HUDEP-2 (cell line): ENCODE data around the gene TSSK6.

Experiments
- DNase-seq, 76 experiments: peaks; one replicate each; lab custom pipeline; 2025; ENCODE audit not compliant: unreplicated experiment in 76 of 76; lab: John Stamatoyannopoulos, UW

Gene TSSK6

GRCh38 chr19:19545707-19546106 is 30.4 kb upstream of the TSSK6 start:
- no peak for DNase-seq

GRCh38 chr19:19544954-19545591 is 29.7 kb upstream of the TSSK6 start:
- no peak for DNase-seq

DNA sequence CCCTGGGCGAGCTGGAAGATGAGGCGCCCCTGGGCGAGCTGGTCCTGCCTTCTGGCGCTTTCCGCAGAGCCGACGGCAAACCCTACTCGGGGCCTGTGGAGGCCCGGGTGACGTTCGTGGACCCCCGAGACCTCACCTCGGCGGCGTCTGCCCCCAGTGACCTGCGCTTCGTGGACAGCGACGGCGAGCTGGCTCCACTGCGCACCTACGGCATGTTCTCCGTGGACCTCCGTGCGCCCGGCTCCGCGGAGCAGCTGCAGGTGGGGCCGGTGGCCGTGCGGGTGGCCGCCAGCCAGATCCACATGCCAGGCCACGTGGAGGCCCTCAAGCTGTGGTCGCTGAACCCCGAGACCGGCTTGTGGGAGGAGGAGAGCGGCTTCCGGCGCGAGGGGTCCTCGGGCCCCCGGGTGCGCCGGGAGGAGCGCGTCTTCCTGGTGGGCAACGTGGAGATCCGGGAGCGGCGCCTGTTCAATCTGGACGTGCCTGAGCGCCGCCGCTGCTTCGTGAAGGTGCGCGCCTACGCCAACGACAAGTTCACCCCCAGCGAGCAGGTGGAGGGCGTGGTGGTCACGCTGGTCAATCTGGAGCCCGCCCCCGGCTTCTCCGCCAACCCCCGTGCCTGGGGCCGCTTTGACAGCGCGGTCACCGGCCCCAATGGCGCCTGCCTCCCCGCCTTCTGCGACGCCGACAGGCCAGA is 29.1 kb upstream of the TSSK6 start:
- no peak for DNase-seq

DNA sequence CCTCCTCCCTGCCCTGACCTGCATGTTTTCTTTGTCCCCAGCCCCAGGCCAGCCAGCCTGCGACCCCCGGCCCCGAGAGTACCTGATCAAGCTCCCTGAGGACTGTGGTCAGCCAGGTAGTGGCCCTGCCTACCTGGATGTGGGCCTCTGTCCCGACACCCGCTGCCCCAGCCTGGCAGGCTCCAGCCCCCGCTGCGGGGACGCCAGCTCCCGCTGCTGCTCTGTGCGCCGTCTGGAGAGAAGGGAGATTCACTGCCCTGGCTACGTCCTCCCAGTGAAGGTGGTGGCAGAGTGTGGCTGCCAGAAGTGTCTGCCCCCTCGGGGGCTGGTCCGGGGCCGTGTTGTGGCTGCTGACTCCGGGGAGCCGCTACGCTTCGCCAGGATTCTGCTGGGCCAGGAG is 28.3 kb upstream of the TSSK6 start:
- DNase-seq: no peak

DNA sequence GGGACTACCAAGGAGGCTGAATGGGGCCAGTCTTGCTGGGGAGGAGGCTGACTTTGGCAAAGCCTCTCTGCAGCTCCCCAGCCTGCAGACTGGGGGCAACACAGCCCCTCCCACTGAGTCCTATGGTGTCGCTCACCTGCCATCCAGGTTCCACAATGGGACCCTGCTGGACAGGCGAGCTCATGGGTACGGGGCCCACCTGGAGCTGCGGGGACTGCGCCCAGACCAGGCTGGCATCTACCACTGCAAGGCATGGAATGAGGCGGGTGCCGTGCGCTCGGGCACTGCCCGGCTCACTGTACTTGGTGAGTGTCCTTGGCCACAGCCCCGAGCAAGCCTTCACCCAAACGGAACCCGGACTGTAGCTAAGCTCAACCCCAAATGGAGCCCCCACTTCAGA is 27.8 kb upstream of the TSSK6 start:
- DNase-seq: no peak

DNA sequence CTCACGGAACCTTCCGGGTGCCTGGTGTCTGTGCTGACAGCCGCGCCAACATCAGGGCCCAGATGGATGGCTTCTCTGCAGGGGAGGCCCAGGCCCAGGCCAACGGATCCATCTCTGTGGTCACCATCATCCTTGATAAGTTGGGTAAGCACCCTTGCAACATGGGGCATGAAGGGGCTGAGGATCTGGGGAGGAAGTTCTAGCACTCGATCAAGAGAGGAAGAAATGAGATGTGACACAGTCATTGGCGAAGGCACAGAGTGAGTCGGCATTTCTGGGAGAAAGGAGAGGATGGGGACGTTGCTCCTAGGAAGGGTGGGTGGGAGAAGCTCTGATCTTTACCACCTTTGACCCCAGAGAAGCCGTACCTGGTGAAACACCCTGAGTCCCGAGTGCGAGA is 27.2 kb upstream of the TSSK6 start:
- no peak for DNase-seq

DNA sequence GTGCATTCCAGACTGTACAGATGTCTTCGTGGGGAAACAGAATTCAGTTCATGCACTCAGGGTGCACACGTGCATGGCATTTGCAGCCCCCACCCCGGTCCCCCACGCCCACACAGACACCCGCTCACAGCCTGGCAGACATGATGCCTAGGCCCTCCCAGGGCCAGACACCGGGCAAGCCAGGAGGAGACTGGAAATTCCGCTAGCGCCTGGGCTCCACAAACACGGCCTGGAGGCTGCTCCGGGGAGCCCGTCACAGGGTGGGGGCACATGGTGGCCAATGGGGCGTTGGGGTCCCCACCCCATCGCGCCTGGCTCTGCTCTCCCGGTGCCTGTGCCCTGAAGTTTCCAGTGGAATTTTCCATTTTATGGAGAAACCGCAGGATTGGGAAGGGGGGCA is 26.3 kb upstream of the TSSK6 start:
- no peak for DNase-seq

DNA sequence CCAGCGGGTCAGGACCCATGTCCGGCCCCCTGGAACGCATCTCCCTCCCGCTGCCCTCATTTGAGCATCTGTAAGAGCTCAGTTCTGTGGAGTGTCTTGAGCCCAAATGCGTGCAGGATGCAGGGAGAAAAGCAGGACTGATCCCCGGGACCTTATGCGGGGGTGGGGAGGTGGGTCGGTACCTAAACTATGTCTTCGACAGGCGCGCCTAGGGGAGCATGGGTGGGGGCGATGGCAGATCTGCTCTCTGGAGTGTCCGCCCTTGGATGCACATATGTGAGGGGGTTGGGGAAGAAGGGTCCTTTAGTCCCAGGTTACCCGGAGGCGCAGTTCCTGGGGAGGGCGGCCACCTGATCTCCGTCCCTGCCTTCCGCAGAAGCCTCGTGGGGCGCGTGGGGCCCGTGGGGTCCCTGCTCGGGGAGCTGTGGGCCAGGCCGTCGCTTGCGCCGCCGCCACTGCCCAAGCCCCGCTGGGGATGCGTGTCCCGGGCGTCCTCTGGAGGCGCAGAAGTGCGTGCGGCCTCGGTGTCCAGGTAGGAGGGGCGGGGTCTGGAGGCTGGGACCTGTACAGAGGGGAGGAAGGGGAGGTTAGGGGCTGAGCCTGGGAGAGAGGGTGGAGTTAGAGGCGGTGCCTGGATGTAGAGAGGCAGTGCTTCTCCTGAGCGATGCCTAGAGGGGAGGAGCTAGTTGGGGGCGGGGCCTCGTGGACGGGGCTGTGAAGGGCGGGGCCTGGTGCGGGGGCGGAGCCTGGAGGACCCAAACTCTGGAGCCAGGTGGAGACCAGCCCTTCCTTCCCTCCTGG is 25.6 kb upstream of the TSSK6 start:
- DNase-seq: peak in 74 of 76 experiments; percentile 41 to 97 (median 85)

DNA sequence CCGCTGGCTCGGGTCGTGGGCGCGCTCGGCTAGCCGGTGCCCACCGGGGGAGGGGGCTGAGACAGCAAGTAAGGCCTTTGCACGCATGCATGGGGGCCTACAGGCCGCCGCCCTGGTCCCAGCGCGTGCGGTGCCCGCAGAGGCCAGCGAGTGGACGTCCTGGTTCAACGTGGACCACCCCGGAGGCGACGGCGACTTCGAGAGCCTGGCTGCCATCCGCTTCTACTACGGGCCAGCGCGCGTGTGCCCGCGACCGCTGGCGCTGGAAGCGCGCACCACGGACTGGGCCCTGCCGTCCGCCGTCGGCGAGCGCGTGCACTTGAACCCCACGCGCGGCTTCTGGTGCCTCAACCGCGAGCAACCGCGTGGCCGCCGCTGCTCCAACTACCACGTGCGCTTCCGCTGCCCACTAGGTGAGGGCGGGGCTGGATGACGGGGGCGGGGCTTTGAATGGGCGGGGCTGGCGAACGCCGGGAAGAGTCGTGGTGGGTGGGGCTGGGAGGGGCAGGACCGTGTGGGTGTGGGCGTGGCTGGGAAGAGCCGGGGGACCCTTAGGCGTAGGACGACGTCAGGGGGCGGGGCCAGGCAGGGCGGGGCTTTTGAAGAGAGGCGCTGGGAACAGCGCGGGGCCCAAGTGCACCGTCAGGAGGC is 24.8 kb upstream of the TSSK6 start:
- DNase-seq: peak in 75 of 76 experiments; percentile 43 to 100 (median 96)

DNA sequence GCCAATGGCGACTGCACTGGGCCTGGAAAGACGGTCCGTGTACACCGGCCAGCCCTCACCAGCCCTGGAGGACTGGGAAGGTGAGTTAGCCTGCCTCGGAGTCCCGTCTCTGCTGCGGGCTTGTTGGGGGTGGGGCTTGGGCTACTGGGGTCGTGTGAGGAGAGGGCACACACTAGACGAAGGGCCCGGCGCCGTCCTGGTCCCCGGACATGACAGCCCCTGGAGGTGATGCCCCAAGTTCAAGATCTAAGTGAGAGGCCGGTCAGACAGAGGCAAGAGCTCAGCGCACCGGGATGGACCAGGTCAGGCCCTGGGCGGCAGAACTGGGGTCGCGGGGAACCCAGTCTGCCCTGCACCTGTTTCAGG is 24.3 kb upstream of the TSSK6 start:
- peak in 2 of 76 experiments; percentile 26 to 59 for DNase-seq

DNA sequence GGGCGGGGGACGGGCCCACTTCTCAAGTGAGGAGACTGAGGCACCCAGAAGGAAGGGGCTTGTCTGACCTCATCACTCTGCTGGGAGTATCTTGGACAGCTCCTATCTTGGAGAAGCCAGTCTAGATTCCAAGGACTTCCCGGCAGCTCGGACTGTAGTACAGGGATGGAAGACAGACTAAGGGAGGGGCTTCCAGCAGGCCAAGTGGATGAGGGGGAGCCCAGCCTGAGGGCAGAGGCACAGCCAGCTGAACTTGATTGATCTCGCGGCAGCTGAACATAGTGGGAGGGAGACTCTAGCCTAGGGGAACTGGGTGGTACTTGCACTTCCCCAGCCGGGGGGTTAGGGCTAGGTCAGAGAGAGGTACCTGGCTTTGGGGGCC is 23.4 kb upstream of the TSSK6 start:
- DNase-seq: peak in 3 of 76 experiments; percentile 15 to 22 (median 18)

DNA sequence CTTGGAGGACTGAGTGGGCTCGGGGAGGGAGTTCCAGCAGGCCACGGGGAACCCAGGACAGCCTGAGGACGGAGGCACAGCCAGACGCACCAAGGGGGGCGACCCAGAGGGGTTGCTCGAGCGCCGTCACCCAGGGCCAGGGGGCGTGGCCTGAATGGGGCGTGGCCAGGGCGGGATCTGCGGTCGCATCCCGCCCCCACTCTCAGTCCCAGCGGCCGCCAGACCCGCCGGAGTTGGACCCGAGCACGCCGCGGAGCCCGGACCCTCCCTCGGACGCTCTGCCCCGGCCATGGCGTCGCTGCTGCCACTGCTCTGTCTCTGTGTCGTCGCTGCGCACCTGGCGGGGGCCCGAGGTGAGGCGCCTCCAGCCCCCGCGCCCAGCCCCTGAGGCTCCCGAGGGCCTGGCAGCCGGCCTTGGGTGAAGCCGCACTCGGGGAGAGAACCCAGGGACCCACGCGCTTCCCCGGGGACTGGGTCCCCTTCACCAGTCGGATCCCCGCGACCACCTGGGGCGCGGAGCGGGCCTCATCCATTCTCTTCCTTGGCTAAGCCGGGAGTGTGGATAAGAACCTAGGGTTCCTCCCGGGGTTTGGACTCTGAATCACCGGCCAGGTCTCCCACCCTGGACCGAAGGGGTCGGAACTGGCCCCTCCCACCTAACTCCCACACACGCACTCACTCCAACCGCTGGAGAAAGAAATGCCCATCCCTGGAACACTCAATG is 22.9 kb upstream of the TSSK6 start, which contains the start of gene CILP2:
Gene CILP2, plus strand, starts transcription at position 205 of the 724 bp plus-strand sequence. Its CDS starts 85 bp downstream, at position 290.
- peak in 34 of 76 experiments; percentile 11 to 65 (median 29) for DNase-seq

DNA sequence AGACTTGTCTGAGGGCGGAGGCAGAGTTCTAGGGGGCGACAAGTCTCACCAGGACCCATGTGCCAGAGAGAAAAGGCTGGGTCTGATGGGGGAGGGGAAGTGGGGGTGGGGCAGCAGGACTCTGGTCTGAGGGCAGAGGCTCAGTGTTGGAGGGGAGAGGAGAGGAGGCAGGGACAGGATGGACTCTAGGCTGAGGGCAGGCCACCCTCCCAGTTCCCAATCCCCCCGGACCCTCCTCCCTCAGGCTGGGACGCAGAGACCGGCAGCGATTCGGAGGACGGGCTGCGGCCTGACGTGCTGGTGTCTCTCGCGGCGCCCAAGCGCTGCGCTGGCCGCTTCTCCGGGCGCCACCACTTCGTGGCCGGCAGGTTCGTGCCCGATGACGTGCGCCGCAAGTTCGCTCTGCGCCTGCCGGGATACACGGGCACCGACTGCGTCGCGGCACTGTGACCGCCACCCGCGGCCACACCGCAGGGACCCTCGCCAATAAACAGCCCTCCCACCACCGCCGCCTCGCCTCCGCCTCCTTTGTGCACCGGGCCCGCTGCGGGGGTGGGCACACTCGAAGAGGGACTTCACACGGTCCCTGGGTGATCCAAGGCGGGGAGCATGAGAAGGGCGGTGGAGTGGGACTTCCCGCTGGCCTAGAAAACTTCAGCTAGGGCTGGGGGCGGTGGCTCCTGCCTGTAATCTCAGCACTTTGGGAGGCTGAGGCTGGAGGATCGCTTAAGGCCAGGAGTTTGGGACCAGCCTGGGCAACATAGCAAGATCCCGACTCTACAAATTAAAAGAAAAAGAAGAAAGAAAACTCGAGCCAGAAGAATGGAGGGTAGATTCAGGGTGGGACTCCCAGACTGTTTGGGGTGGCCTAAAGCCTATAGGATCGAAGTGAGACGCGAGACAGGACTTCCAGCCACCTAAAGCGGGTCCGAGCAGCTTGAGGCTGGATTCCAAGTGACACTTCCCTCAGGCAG is 22.0 kb upstream of the TSSK6 start:
- DNase-seq: no peak

DNA sequence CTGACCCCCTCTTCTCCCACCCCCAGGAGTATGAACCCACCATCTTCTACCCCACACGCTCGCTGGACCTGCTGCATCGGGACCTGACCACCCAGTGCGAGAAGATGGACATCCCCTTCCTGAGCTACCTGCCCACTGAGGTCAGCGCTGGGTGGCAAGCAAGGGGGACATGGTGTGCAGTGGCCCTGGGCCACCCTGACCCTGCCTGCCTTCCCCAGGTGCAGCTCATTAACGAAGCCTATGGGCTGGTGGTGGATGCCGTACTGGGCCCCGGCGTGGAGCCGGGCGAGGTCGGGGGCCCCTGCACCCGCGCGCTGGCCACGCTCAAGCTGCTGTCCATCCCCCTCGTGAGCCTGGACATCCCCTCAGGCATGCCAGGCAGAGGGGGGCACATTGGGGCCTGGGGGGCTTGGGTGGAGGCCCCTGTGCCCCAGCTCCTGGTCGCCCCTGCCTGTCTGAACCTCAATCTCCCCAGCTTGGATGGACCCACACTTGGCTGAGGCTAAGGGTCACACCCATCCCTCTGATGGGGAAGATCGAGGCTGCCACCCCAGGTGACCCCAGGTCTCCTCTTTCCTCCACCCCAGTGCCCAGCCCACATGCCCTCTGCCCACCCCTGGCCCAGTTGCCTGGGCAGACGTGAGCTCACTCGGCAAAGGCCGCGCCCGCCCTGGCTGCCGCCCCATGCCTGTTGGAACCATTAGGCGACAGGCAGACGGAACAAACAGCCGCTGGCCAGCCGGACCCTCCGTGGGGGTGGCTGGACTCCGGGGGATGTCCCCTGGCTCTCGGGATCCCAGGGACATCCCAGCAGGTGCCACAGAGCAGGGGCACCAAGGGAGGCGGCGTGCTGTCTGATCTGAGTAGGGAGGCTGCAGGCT is 20.2 kb upstream of the TSSK6 start:
- no peak for DNase-seq

DNA sequence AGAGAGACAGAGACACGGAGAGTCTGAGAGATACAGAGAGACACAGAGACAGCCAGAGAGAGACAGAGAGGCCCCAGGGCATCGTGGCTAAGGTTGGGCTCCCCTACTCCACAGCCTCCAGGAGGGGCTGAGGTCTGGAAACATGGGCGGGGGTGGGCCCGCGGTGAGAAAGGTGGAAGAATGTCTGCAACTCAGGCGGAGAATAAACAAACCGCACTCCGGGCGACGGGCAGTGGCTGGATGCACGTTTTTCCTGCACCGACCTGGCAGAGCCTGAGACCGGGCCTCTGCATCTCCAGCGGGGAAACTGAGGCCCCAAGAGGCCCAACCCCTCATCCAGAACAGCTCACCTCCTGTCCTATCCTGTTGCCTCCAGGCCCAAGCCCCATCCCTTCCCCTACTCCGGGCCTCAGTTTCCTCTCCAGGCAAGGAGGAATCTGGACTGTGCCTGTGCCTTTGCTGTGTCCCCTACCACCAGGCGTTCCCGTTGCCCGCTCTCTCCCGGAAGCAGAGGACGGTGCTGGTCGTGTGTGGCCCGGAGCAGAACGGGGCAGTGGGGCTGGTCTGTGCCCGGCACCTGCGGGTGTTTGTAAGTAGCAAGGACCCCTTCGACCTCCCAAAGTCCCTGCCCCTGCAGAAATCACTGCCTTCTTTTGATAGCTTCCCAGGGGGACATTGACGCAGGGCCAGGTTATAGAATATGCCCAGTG is 19.4 kb upstream of the TSSK6 start:
- DNase-seq: no peak

- DNase-seq: peak in 12 of 76 experiments; percentile 10 to 41 (median 20)
Observed at GRCh38 chr19:19533841-19534240, 18.5 kb upstream of the TSSK6 start.

GRCh38 chr19:19532806-19533701 is 17.7 kb upstream of the TSSK6 start:
- DNase-seq: no peak
